GM23338 (cell line): ENCODE data around the gene CHCHD3. TPM values are rescaled to one million over a fixed set of nuclear protein-coding genes. Genes with fewer than 3 reads are reported as not detected.

Source experiments
- ATAC-seq: fragments of 200-7000 bp; cut with Tn5 transposase; 3 replicates; pipeline ENCODE4 v1.9.1; 2020
- DNase-seq: peaks from one replicate; pipeline ENCODE4 v3.0.0-alpha.2; 2015; ENCODE audit warnings: low spot score
- H2AFZ ChIP-seq: fragments of 200-600 bp; sonication (generic); 2 replicates; pipeline ENCODE4 v1.8.0; 2016; ENCODE audit warnings: antibody characterized with exemption, mild to moderate bottlenecking, moderate library complexity
- H3F3A ChIP-seq: fragments of 200-600 bp; sonication (generic); replicated peaks from 2 replicates; pipeline ENCODE4 v1.8.0; 2017; ENCODE audit warnings: antibody characterized with exemption, mixed run types, low read depth
- H3K27ac ChIP-seq: fragments of 200-600 bp; sonication (generic); 2 replicates; pipeline ENCODE4 v1.6.1; 2016; ENCODE audit warnings: low read depth
- H3K27me3 ChIP-seq: fragments of 200-600 bp; sonication (generic); 2 replicates; pipeline ENCODE4 v1.8.0; 2016; ENCODE audit warnings: mild to moderate bottlenecking, mixed run types, moderate library complexity; ENCODE audit not compliant: insufficient read depth
- H3K36me3 ChIP-seq: fragments of 200-600 bp; sonication (generic); 2 replicates; pipeline ENCODE4 v1.8.0; 2016; ENCODE audit warnings: mild to moderate bottlenecking; ENCODE audit not compliant: insufficient read depth
- H3K4me1 ChIP-seq: fragments of 200-600 bp; sonication (generic); 2 replicates; pipeline ENCODE4 v1.8.0; 2016; ENCODE audit warnings: mild to moderate bottlenecking, moderate library complexity; ENCODE audit not compliant: insufficient read depth
- H3K4me2 ChIP-seq: fragments of 200-600 bp; sonication (generic); 2 replicates; pipeline ENCODE4 v1.7.1; 2017; ENCODE audit warnings: mixed run types
- H3K4me3 ChIP-seq: fragments of 200-600 bp; sonication (generic); 2 replicates; pipeline ENCODE4 v1.6.1; 2016; ENCODE audit warnings: mixed run types
- H3K79me2 ChIP-seq: fragments of 200-600 bp; sonication (generic); replicated peaks from 2 replicates; pipeline ENCODE4 v1.8.0; 2017; ENCODE audit warnings: mild to moderate bottlenecking; ENCODE audit not compliant: insufficient read depth
- H3K9me2 ChIP-seq: fragments of 200-600 bp; sonication (generic); 2 replicates; pipeline ENCODE4 v1.8.0; 2017; ENCODE audit not compliant: insufficient read depth
- H4K20me1 ChIP-seq: fragments of 200-600 bp; sonication (generic); replicated peaks from 2 replicates; pipeline ENCODE4 v1.8.0; 2017; ENCODE audit warnings: mild to moderate bottlenecking; ENCODE audit not compliant: insufficient read depth
- H3K27ac Mint-ChIP-seq: 2 replicates; pipeline ENCODE4 v1.8.0; 2020; ENCODE audit warnings: inconsistent platforms, mild to moderate bottlenecking, moderate library complexity, mixed read lengths
- H3K27me3 Mint-ChIP-seq: 3 replicates; pipeline ENCODE4 v1.8.0; 2022; ENCODE audit warnings: low read depth, mild to moderate bottlenecking, moderate library complexity, mixed read lengths, inconsistent platforms; ENCODE audit not compliant: insufficient read depth, poor library complexity
- H3K36me3 Mint-ChIP-seq: 3 replicates; pipeline ENCODE4 v1.8.0; 2021; ENCODE audit warnings: low read depth, mild to moderate bottlenecking, inconsistent platforms, moderate library complexity, mixed read lengths
- H3K4me1 Mint-ChIP-seq: 3 replicates; pipeline ENCODE4 v1.8.0; 2020; ENCODE audit warnings: mild to moderate bottlenecking, inconsistent platforms, mixed read lengths
- H3K4me3 Mint-ChIP-seq: 3 replicates; pipeline ENCODE4 v1.8.0; 2021; ENCODE audit warnings: moderate library complexity, mild to moderate bottlenecking, inconsistent platforms, mixed read lengths
- H3K9me3 Mint-ChIP-seq: 3 replicates; pipeline ENCODE4 v1.8.0; 2020; ENCODE audit warnings: moderate library complexity, mild to moderate bottlenecking, inconsistent platforms, mixed read lengths
- NANOG ChIP-seq: IDR thresholded peaks from 2 replicates; pipeline ENCODE4 v1.6.1; 2016; ENCODE audit warnings: antibody characterized with exemption, borderline replicate concordance
- STAT1 ChIP-seq: IDR thresholded peaks from one replicate; pipeline ENCODE4 v1.6.1; 2016; ENCODE audit warnings: antibody characterized with exemption; ENCODE audit not compliant: unreplicated experiment
- polyA plus RNA-seq: library from polyadenylated mRNA; unstranded; fragments of >200 nt; fragmentation: Nextera tagmentation; extraction: Ambion mirVana; gene quantifications from 2 replicates; pipeline ENCODE4 v1.2.1, GENCODE V29; 2016
- total RNA-seq: library from RNA; depleted of rRNA; stranded (reverse); fragments of >200 nt; shearing (Covaris generic); gene quantifications from 2 replicates; pipeline ENCODE4 v1.2.3, GENCODE V29; 2014
- TF ChIP-seq, protein P1 (sequence below): fragments of 250-450 bp; sonication (Bioruptor Pico); IDR thresholded peaks from 2 replicates; pipeline ENCODE4 v1.5.0; 2020; ENCODE audit warnings: mild to moderate bottlenecking, moderate library complexity
- TF ChIP-seq, protein P2 (sequence below): IDR thresholded peaks from 2 replicates; pipeline ENCODE4 v1.6.1; 2016; ENCODE audit warnings: antibody characterized with exemption

Gene CHCHD3
- total and polyA plus RNA-seq, 2 experiments from 2014 or later = 107 to 131 TPM

DNA sequence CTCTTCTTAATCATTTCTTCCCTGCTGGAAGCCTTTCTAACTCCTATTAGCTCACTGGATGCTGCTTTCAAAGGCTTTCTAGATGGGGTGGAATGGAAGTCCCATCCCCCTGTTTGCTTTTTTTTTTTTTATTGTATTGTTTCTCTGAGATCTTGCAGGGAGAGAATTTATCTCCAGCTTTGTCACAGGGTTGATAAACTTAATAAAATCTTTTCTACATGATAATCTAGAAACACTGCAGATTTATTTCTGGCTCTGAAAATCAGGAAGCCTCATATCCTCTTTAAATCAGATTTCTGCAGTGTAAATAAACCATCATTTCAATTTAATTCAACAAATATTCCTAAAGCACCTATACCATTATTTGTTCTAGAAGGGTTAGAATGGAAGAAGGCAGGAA lies 37.2 kb upstream of the CHCHD3 start (continued):
- TF ChIP-seq, protein P1, sequence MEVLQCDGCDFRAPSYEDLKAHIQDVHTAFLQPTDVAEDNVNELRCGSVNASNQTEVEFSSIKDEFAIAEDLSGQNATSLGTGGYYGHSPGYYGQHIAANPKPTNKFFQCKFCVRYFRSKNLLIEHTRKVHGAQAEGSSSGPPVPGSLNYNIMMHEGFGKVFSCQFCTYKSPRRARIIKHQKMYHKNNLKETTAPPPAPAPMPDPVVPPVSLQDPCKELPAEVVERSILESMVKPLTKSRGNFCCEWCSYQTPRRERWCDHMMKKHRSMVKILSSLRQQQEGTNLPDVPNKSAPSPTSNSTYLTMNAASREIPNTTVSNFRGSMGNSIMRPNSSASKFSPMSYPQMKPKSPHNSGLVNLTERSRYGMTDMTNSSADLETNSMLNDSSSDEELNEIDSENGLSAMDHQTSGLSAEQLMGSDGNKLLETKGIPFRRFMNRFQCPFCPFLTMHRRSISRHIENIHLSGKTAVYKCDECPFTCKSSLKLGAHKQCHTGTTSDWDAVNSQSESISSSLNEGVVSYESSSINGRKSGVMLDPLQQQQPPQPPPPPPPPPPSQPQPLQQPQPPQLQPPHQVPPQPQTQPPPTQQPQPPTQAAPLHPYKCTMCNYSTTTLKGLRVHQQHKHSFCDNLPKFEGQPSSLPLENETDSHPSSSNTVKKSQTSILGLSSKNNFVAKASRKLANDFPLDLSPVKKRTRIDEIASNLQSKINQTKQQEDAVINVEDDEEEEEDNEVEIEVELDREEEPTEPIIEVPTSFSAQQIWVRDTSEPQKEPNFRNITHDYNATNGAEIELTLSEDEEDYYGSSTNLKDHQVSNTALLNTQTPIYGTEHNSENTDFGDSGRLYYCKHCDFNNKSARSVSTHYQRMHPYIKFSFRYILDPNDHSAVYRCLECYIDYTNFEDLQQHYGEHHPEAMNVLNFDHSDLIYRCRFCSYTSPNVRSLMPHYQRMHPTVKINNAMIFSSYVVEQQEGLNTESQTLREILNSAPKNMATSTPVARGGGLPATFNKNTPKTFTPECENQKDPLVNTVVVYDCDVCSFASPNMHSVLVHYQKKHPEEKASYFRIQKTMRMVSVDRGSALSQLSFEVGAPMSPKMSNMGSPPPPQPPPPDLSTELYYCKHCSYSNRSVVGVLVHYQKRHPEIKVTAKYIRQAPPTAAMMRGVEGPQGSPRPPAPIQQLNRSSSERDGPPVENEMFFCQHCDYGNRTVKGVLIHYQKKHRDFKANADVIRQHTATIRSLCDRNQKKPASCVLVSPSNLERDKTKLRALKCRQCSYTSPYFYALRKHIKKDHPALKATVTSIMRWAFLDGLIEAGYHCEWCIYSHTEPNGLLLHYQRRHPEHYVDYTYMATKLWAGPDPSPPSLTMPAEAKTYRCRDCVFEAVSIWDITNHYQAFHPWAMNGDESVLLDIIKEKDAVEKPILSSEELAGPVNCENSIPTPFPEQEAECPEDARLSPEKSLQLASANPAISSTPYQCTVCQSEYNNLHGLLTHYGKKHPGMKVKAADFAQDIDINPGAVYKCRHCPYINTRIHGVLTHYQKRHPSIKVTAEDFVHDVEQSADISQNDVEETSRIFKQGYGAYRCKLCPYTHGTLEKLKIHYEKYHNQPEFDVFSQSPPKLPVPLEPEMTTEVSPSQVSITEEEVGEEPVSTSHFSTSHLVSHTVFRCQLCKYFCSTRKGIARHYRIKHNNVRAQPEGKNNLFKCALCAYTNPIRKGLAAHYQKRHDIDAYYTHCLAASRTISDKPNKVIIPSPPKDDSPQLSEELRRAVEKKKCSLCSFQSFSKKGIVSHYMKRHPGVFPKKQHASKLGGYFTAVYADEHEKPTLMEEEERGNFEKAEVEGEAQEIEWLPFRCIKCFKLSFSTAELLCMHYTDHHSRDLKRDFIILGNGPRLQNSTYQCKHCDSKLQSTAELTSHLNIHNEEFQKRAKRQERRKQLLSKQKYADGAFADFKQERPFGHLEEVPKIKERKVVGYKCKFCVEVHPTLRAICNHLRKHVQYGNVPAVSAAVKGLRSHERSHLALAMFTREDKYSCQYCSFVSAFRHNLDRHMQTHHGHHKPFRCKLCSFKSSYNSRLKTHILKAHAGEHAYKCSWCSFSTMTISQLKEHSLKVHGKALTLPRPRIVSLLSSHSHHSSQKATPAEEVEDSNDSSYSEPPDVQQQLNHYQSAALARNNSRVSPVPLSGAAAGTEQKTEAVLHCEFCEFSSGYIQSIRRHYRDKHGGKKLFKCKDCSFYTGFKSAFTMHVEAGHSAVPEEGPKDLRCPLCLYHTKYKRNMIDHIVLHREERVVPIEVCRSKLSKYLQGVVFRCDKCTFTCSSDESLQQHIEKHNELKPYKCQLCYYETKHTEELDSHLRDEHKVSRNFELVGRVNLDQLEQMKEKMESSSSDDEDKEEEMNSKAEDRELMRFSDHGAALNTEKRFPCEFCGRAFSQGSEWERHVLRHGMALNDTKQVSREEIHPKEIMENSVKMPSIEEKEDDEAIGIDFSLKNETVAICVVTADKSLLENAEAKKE (CRISPR knock-in tag) = no peak

DNA sequence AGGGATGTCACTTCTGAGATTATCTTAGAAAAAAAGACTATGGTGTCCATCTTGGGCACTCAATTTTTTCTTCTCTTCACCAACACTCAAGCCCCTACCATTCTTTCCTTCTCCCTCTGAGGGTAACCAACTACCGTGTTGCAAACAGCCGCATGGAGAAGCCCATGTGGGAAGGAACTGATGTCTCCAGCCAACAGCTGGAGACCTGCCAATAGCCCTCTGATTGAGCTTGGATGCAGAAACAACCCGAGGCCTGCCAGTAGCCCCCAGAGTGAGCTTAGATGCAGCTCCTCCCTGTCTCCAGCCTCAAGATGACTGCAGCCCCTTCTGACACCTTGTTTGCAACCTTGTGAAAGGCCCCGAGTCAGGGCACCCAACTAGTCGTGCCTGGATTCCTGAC lies 36.4 kb upstream of the CHCHD3 start:
- H3K4me3 Mint-ChIP-seq = no peak overlapping the region
- Histone ChIP-seq H3K4me1 (peaks cover 14% of the 10 kb centered on the region), H3K79me2 (no peaks in the 10 kb centered on the region), H3K36me3 (no peaks in the 10 kb centered on the region), H3K9me2 (0 out of 2 replicates have a peak, but pooled peaks cover 2% of the 10 kb centered on the region), H3K27me3 (no peaks in the 10 kb centered on the region), H3K4me2 (no peak overlapping the region), H3K4me3 (no peak overlapping the region), H2AFZ (peak overlapping the region; percentile 52; the same call in 1 of the 2 replicates), H3K27ac (no peak overlapping the region), H4K20me1 (no peaks in the 10 kb centered on the region), H3F3A (no peaks in the 10 kb centered on the region)
- peaks cover 20% of the 10 kb centered on the region for H3K4me1 Mint-ChIP-seq
- H3K27ac Mint-ChIP-seq = no peak overlapping the region
- TF ChIP-seq STAT1 (no peak), NANOG (no peak)
- TF ChIP-seq, protein P2, sequence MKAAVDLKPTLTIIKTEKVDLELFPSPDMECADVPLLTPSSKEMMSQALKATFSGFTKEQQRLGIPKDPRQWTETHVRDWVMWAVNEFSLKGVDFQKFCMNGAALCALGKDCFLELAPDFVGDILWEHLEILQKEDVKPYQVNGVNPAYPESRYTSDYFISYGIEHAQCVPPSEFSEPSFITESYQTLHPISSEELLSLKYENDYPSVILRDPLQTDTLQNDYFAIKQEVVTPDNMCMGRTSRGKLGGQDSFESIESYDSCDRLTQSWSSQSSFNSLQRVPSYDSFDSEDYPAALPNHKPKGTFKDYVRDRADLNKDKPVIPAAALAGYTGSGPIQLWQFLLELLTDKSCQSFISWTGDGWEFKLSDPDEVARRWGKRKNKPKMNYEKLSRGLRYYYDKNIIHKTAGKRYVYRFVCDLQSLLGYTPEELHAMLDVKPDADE = no peak
- H3K36me3 Mint-ChIP-seq = no peaks in the 10 kb centered on the region
- H3K9me3 Mint-ChIP-seq = no peaks in the 10 kb centered on the region
- no peaks in the 10 kb centered on the region for H3K27me3 Mint-ChIP-seq
- no peak for ATAC-seq
- DNase-seq = no peak
